Osteocyte (in vitro differentiated cells): ENCODE data around the gene KLC4. TPM values are rescaled to one million over a fixed set of nuclear protein-coding genes. Genes with fewer than 3 reads are reported as not detected.

Experiments
- DNase-seq: peaks from one replicate; pipeline ENCODE4 v3.0.0; 2021; ENCODE audit warnings: mixed read lengths; ENCODE audit not compliant: unreplicated experiment; ENCODE audit errors: extremely low spot score
- H3K27ac Mint-ChIP-seq: one replicate; pipeline ENCODE4 v1.8.0; 2021; ENCODE audit warnings: mild to moderate bottlenecking, mixed read lengths; ENCODE audit not compliant: unreplicated experiment
- H3K27me3 Mint-ChIP-seq: one replicate; pipeline ENCODE4 v1.8.0; 2021; ENCODE audit warnings: mixed read lengths; ENCODE audit not compliant: unreplicated experiment
- H3K36me3 Mint-ChIP-seq: one replicate; pipeline ENCODE4 v1.8.0; 2021; ENCODE audit warnings: mixed read lengths; ENCODE audit not compliant: unreplicated experiment
- H3K4me1 Mint-ChIP-seq: one replicate; pipeline ENCODE4 v1.8.0; 2021; ENCODE audit warnings: mixed read lengths; ENCODE audit not compliant: unreplicated experiment
- H3K4me3 Mint-ChIP-seq: one replicate; pipeline ENCODE4 v1.8.0; 2021; ENCODE audit warnings: mild to moderate bottlenecking, moderate library complexity, mixed read lengths; ENCODE audit not compliant: unreplicated experiment
- H3K9me3 Mint-ChIP-seq: one replicate; pipeline ENCODE4 v1.8.0; 2021; ENCODE audit warnings: mixed read lengths; ENCODE audit not compliant: unreplicated experiment
- CTCF ChIP-seq: fragments of 200-600 bp; sonication (generic); IDR thresholded peaks from 2 replicates; pipeline ENCODE4 v1.5.0; 2021; ENCODE audit warnings: antibody characterized with exemption, mild to moderate bottlenecking, moderate library complexity
- total RNA-seq: library from RNA; stranded (reverse); gene quantifications from 2 replicates; pipeline ENCODE4 v1.2.1, GENCODE V29; 2021

KLC4 gene
- total RNA-seq, 1 donor from 2014 or later, result 44.5 TPM

- H3K4me1 Mint-ChIP-seq, result peaks cover 44% of the 10 kb centered on the region
- H3K27me3 Mint-ChIP-seq, result no peaks in the 10 kb centered on the region
Observed at GRCh38 chr6:43013843-43014433, 45.5 kb upstream of the KLC4 start, which contains the start of the genes KLHDC3 and MEA1. Gene KLHDC3, plus strand, starts transcription at chr6:43014249. Its CDS starts 2,944 bp downstream, at chr6:43017193. Gene MEA1, minus strand, starts transcription at chr6:43013946. Its CDS starts 133 bp downstream, at chr6:43013813.

GRCh38 chr6:43014434-43014909 is 45.0 kb upstream of the KLC4 start:
- no peak for TF ChIP-seq CTCF

More at GRCh38 chr6:43013843-43014433, 45.5 kb upstream of the KLC4 start, which contains the start of the genes KLHDC3 and MEA1:
- peaks cover 29% of the 10 kb centered on the region for H3K36me3 Mint-ChIP-seq
- H3K9me3 Mint-ChIP-seq, result no peaks in the 10 kb centered on the region
- peak within 1 kb of the TSS; percentile 92 for H3K27ac Mint-ChIP-seq
- peak; percentile 100 for DNase-seq
- no peak for TF ChIP-seq CTCF
- H3K4me3 Mint-ChIP-seq, result peak within 1 kb of the TSS; percentile 98

GRCh38 chr6:43016176-43016942 is 43.1 kb upstream of the KLC4 start:
- H3K4me1 Mint-ChIP-seq, result peaks cover 53% of the 10 kb centered on the region
- H3K9me3 Mint-ChIP-seq, result no peaks in the 10 kb centered on the region
- H3K27ac Mint-ChIP-seq, result no peak overlapping the region
- H3K4me3 Mint-ChIP-seq, result peak overlapping the region; percentile 48
- DNase-seq, result no peak
- no peaks in the 10 kb centered on the region for H3K27me3 Mint-ChIP-seq
- H3K36me3 Mint-ChIP-seq, result peaks cover 31% of the 10 kb centered on the region
- TF ChIP-seq CTCF, result no peak

More at GRCh38 chr6:43014434-43014909, 45.0 kb upstream of the KLC4 start:
- H3K9me3 Mint-ChIP-seq, result no peaks in the 10 kb centered on the region
- H3K4me3 Mint-ChIP-seq, result peak overlapping the region; percentile 98
- no peak for DNase-seq
- H3K27me3 Mint-ChIP-seq, result no peaks in the 10 kb centered on the region
- H3K36me3 Mint-ChIP-seq, result peaks cover 31% of the 10 kb centered on the region
- peaks cover 44% of the 10 kb centered on the region for H3K4me1 Mint-ChIP-seq
- H3K27ac Mint-ChIP-seq, result peak overlapping the region; percentile 92

GRCh38 chr6:43016943-43017334 is 42.5 kb upstream of the KLC4 start:
- no peak overlapping the region for H3K27ac Mint-ChIP-seq
- H3K4me1 Mint-ChIP-seq, result peaks cover 50% of the 10 kb centered on the region
- H3K9me3 Mint-ChIP-seq, result no peaks in the 10 kb centered on the region
- TF ChIP-seq CTCF, result no peak
- H3K36me3 Mint-ChIP-seq, result peaks cover 27% of the 10 kb centered on the region
- DNase-seq, result no peak
- H3K27me3 Mint-ChIP-seq, result no peaks in the 10 kb centered on the region
- H3K4me3 Mint-ChIP-seq, result no peak overlapping the region

GRCh38 chr6:43019152-43019551 is 40.3 kb upstream of the KLC4 start:
- DNase-seq, result no peak
- Mint-ChIP-seq H3K27ac (no peak overlapping the region), H3K36me3 (peaks cover 29% of the 10 kb centered on the region), H3K27me3 (no peaks in the 10 kb centered on the region), H3K4me1 (peaks cover 41% of the 10 kb centered on the region), H3K9me3 (no peaks in the 10 kb centered on the region), H3K4me3 (no peak overlapping the region)
- no peak for TF ChIP-seq CTCF
